Activated naive CD8-positive, alpha-beta T cell treated with anti-CD3 and anti-CD28 coated beads, Interleukin-2, amount 10 ng/mL, durations not matched to agents 7 days and 5 days (primary cell): ENCODE results near the gene ADAMTS15. TPM values are rescaled to one million over a fixed set of nuclear protein-coding genes. Genes with fewer than 3 reads are reported as not detected.

Experiments
- ATAC-seq: fragments of 150-1000 bp; cut with Tn5 transposase; one replicate; pipeline ENCODE4 v1.10.0; 2021; ENCODE audit warnings: low read depth, moderate library complexity
- POLR2A ChIA-PET: fragments of 350-600 bp; sonication (Branson Sonifier 250); formaldehyde crosslinking; loops from one replicate; lab custom pipeline; 2021; ENCODE audit warnings: antibody characterized with exemption; lab: Charles Lee
- DNase-seq: peaks from one replicate; pipeline ENCODE4 v3.0.0; 2021
- H3K27ac Mint-ChIP-seq: one replicate; pipeline ENCODE4 v1.8.0; 2022; ENCODE audit warnings: mild to moderate bottlenecking, mixed read lengths
- H3K27me3 Mint-ChIP-seq: one replicate; pipeline ENCODE4 v1.8.0; 2022; ENCODE audit warnings: mild to moderate bottlenecking, moderate library complexity, mixed read lengths
- H3K36me3 Mint-ChIP-seq: one replicate; pipeline ENCODE4 v1.8.0; 2021; ENCODE audit warnings: mild to moderate bottlenecking, mixed read lengths
- H3K4me1 Mint-ChIP-seq: one replicate; pipeline ENCODE4 v1.8.0; 2021; ENCODE audit warnings: mixed read lengths
- H3K4me3 Mint-ChIP-seq: one replicate; pipeline ENCODE4 v1.8.0; 2022; ENCODE audit warnings: mild to moderate bottlenecking, moderate library complexity, mixed read lengths
- H3K9me3 Mint-ChIP-seq: one replicate; pipeline ENCODE4 v1.8.0; 2021; ENCODE audit warnings: mixed read lengths
- total RNA-seq, 2 experiments: library from RNA; stranded (reverse); gene quantifications; one replicate each; pipeline ENCODE4 v1.2.3, GENCODE V29; 2021

ADAMTS15 gene
- total RNA-seq, 2 experiments from 2014 or later: 0.08 to 0.11 TPM

DNA sequence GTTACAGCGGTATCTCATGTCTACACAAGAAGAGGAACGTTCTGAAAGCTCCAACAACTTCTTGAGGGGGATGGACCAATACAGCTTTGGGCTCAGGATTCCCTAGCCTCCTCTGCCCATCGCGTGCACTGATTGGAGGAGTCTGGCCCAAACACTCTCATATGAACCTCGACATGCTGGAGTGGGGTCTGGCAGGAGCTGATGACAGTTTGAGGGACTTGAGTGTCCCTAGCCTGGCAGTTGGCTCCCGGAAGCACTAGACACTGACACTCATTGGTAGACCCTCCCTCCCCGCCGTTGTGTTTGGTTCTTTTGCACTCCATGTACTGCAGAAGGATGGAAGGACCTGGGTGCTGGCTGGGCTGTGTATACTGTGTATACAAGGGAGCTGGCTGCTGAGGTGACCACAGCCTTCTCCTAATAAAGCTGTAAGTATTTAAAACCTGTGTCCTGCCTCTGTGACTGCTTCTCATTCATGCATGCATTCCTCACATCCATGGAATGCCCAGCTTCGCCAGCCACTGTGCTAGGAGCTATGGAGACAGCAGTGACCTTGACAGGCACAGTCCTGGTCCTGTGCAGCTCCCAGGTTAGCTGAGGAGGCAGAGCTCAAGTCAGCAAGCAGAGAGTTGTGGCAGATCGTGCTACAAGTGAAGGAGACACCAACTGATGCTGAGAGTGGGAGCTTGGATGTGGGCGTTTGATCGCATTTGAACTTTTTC lies 27.9 kb downstream of the ADAMTS15 start:
- Mint-ChIP-seq H3K27me3 (no peaks in the 10 kb centered on the region), H3K9me3 (no peaks in the 10 kb centered on the region), H3K36me3 (no peaks in the 10 kb centered on the region), H3K27ac (no peak overlapping the region), H3K4me1 (no peaks in the 10 kb centered on the region), H3K4me3 (no peak overlapping the region)
- POLR2A ChIA-PET: no interaction called here
- DNase-seq: no peak
- no peak for ATAC-seq

DNA sequence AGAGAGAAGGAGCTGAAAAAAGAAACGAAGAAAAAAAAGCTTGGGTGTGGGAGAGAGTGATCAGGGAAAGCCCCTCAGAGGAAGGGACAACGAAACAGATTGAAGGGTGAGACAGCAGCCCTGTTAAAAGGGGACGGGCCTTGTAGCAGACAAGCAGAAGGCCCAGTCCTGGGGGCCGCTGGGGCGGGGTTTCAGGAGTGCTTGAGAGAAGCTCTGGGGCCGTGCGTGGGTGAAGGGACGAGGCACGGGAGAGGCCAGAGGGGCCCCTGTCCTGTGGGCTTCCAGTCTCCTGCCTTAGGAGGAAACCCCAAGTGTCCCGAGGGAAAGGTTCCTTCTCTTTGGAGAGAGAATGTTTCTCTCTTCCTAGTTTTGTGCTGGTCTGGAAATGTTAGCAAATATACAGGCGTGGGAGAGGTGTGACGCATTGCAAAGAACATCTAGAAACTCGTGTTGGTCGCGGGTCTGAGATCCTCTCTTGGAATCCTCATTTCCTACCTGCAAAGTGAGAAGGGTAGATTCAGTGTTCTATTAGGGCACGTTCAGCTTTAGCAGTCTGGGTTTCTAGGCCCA lies 28.6 kb downstream of the ADAMTS15 start:
- no peaks in the 10 kb centered on the region for H3K9me3 Mint-ChIP-seq
- no peak overlapping the region for H3K4me3 Mint-ChIP-seq
- H3K27ac Mint-ChIP-seq: no peak overlapping the region
- no peaks in the 10 kb centered on the region for H3K27me3 Mint-ChIP-seq
- DNase-seq: no peak
- no peaks in the 10 kb centered on the region for H3K36me3 Mint-ChIP-seq
- POLR2A ChIA-PET: no interaction called here
- no peaks in the 10 kb centered on the region for H3K4me1 Mint-ChIP-seq
- ATAC-seq: no peak

DNA sequence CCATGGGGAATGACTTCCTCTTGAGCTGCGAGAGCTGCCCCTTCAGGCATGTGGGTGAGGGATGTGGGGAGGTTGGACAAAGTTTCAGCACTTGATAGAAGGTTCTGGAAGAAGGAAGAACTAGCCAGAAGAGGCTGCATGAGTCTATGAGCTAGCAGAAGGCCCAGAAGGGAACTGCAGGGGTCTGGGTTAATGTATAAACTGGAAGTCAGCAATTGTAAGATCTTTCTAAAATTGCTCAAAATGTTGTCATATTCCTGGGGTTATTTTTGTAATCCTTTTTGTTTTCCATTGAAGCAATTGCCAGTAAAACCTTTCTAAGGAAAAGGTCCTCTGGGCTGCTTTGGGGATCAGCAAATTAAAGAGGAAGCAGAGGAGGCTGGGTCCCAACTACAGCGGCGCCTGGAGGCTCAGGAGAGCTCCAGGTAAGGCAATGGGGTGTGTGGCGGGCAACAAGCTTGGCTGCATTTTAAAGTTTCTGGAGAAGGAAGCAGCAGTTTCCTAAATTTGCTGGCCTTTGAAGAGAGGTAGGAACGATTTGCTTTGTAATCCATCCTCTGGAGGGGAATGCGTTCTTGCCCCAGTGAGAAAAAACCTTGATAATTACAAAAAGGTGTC lies 29.2 kb downstream of the ADAMTS15 start:
- Mint-ChIP-seq H3K27ac (no peak overlapping the region), H3K4me3 (no peak overlapping the region), H3K27me3 (no peaks in the 10 kb centered on the region), H3K36me3 (no peaks in the 10 kb centered on the region), H3K4me1 (no peaks in the 10 kb centered on the region), H3K9me3 (no peaks in the 10 kb centered on the region)
- no peak for DNase-seq
- POLR2A ChIA-PET: no interaction called here
- ATAC-seq: no peak

- no peaks in the 10 kb centered on the region for H3K27me3 Mint-ChIP-seq
- H3K36me3 Mint-ChIP-seq: no peaks in the 10 kb centered on the region
- no peak for DNase-seq
- POLR2A ChIA-PET: no interaction called here
- no peaks in the 10 kb centered on the region for H3K4me1 Mint-ChIP-seq
- ATAC-seq: no peak
- H3K9me3 Mint-ChIP-seq: no peaks in the 10 kb centered on the region
- H3K27ac Mint-ChIP-seq: no peak overlapping the region
- no peak overlapping the region for H3K4me3 Mint-ChIP-seq
Observed at GRCh38 chr11:130478204-130478701, 29.8 kb downstream of the ADAMTS15 start.

DNA sequence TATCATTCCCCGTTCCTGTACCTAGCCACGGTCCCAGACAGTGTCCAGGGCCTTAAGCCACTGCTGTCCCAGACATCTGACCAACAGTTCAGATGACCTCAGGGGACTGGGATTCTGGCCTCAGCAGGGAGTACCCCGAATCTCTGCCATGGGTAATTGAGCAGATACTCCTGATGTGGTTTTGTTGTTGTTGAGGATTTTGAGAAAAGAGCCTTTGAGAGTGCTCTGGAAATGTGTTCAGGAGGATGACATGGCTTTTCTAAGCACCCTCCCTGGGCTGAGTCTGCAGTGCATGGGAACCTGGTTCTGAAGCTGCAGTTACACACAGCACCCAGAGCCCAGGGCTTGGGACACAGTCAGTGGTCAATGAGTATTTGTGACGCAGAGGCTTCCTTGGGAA lies 30.4 kb downstream of the ADAMTS15 start:
- ATAC-seq (no peak), DNase-seq (no peak)
- no peaks in the 10 kb centered on the region for H3K27me3 Mint-ChIP-seq
- H3K36me3 Mint-ChIP-seq: no peaks in the 10 kb centered on the region
- no peak overlapping the region for H3K27ac Mint-ChIP-seq
- no peaks in the 10 kb centered on the region for H3K9me3 Mint-ChIP-seq
- POLR2A ChIA-PET: no interaction called here
- H3K4me1 Mint-ChIP-seq: no peaks in the 10 kb centered on the region
- H3K4me3 Mint-ChIP-seq: no peak overlapping the region

DNA sequence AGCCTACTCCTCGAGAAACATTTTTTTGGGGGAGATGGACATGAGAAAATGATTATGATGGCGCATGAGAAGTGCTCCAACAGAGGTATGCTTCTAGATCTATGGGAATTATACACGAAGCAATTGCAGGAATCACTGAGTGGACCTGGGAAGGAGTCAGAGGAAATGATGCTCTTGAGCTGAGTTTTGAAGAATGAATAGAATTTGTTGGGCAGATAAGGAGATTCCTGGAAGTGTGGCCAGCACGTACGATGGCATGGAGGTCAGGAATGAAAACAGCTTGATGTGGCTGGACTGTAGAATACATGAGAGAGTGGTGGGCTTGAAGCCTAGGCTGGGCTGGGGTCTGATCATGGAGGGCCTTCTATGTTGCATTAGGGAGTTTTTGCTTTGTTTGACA lies 31.7 kb downstream of the ADAMTS15 start:
- Mint-ChIP-seq H3K27me3 (peaks cover 2% of the 10 kb centered on the region), H3K4me3 (no peak overlapping the region), H3K36me3 (no peaks in the 10 kb centered on the region), H3K9me3 (no peaks in the 10 kb centered on the region), H3K4me1 (no peaks in the 10 kb centered on the region), H3K27ac (no peak overlapping the region)
- DNase-seq (no peak), ATAC-seq (no peak)
- POLR2A ChIA-PET: no interaction called here

DNA sequence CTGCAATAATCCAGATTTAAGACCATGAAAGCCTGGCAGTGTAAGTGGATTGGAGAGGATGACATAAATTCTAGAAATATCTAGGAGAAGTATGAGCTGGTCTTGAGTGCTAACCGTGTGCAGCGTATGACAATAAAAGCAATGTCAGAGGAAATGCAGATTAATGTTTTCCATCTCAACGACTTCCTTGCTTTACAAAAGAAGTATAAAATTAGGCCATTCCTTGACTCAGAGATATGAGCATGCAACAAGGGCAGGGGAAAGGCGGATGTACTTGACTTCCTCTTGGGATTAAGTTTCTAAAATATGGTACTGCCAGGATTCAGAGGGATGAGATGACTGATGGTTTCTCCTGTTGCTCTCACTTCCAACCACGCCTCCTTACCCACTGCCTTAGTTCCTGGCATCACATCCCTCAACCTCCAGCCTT lies 32.3 kb downstream of the ADAMTS15 start:
- Mint-ChIP-seq H3K9me3 (no peaks in the 10 kb centered on the region), H3K4me1 (no peaks in the 10 kb centered on the region), H3K27ac (no peak overlapping the region), H3K36me3 (no peaks in the 10 kb centered on the region), H3K4me3 (no peak overlapping the region), H3K27me3 (peaks cover 2% of the 10 kb centered on the region)
- no peak for ATAC-seq
- DNase-seq: no peak
- POLR2A ChIA-PET: no interaction called here

DNA sequence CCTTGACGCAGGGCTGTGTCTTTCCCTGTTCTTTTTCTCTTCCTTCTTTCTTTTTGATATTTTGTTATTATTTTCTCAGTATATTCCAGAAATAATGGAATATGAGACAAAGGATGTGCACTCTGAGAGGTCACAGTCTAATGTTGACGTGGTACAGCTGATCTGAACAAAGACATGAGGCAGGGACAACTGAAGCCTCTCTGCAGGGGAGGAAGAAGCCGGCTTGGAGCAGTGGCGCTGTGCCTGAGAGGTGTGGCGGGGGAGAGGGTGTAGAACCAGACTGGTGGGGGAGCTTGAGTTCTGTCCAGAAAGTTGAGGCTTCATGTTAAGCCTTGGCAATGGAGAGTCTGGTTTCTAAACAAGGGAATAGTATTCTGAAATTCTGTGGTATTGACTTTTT lies 34.7 kb downstream of the ADAMTS15 start:
- peaks cover under 1% of the 10 kb centered on the region for H3K4me1 Mint-ChIP-seq
- no peak overlapping the region for H3K27ac Mint-ChIP-seq
- H3K4me3 Mint-ChIP-seq: no peak overlapping the region
- H3K27me3 Mint-ChIP-seq: peaks cover 2% of the 10 kb centered on the region
- H3K9me3 Mint-ChIP-seq: no peaks in the 10 kb centered on the region
- no peaks in the 10 kb centered on the region for H3K36me3 Mint-ChIP-seq
- ATAC-seq (no peak), DNase-seq (no peak)
- POLR2A ChIA-PET: no interaction called here

DNA sequence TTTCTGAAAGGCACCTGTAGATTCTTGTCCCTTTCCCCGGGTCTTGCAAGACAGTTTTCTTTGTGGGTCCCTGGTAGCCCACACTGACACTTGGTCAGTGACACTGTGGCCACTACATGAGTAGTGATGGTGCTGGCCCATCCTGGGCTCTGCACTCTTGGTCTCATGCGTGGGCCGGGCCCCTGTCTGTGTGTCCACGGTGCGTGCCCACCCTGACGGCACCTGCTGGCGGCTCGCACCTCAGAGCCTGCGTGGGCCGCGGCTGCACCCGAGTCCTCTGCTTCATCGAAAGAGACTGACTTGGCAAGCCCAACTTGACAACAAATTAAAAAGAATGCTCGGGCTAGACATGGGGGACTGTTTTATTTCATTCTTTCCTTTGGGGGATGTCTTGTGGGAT lies 37.5 kb downstream of the ADAMTS15 start:
- ATAC-seq (no peak), DNase-seq (no peak)
- POLR2A ChIA-PET: no interaction called here
- Mint-ChIP-seq H3K9me3 (no peaks in the 10 kb centered on the region), H3K27me3 (peaks cover 6% of the 10 kb centered on the region), H3K36me3 (no peaks in the 10 kb centered on the region), H3K27ac (no peak overlapping the region), H3K4me3 (no peak overlapping the region), H3K4me1 (peaks cover 2% of the 10 kb centered on the region)

DNA sequence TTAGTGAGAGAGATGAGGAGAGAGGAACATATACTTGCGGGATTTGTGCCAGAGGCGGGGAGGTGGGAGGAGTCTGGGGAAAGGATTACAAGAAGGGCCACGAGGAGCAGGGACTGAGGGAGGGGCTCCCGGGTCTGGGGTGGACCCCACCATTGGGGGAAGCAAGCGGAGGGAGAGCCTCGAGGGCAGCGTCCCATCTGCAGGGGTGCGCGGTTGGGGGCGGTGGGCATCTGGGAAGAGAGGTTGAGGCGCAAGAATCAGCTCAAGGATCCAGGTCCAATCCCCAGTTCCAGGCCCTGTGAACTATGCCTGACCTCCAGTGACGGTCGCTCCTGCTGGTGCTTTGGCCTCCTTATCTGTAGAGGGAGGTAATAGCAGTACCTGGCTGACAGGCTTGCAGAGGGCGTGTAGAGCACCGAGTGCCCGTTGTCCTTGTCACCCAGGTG lies 38.0 kb downstream of the ADAMTS15 start:
- Mint-ChIP-seq H3K4me1 (peaks cover 2% of the 10 kb centered on the region), H3K9me3 (no peaks in the 10 kb centered on the region), H3K27ac (no peak overlapping the region), H3K36me3 (no peaks in the 10 kb centered on the region), H3K27me3 (peaks cover 10% of the 10 kb centered on the region), H3K4me3 (no peak overlapping the region)
- ATAC-seq: no peak
- no peak for DNase-seq
- POLR2A ChIA-PET: no interaction called here

- DNase-seq (no peak), ATAC-seq (no peak)
- POLR2A ChIA-PET: no interaction called here
- H3K9me3 Mint-ChIP-seq: no peaks in the 10 kb centered on the region
- no peak overlapping the region for H3K27ac Mint-ChIP-seq
- no peak overlapping the region for H3K4me3 Mint-ChIP-seq
- peaks cover 2% of the 10 kb centered on the region for H3K4me1 Mint-ChIP-seq
- no peaks in the 10 kb centered on the region for H3K36me3 Mint-ChIP-seq
- H3K27me3 Mint-ChIP-seq: peaks cover 16% of the 10 kb centered on the region
Observed at GRCh38 chr11:130486987-130487923, 38.8 kb downstream of the ADAMTS15 start.

- Mint-ChIP-seq H3K9me3 (no peaks in the 10 kb centered on the region), H3K4me3 (no peak overlapping the region), H3K36me3 (no peaks in the 10 kb centered on the region), H3K4me1 (peaks cover 2% of the 10 kb centered on the region), H3K27ac (no peak overlapping the region), H3K27me3 (peaks cover 23% of the 10 kb centered on the region)
- DNase-seq (no peak), ATAC-seq (no peak)
- POLR2A ChIA-PET: no interaction called here
Observed at GRCh38 chr11:130487924-130488815, 39.7 kb downstream of the ADAMTS15 start.
